HEK293 (cell line): ENCODE data around the gene PKLR.

Experiments
- GFI1B ChIP-seq: fragments of 450-650 bp; formaldehyde crosslinking; IDR thresholded peaks from 2 replicates; pipeline ENCODE4 v1.5.1; 2016; ENCODE audit warnings: missing biosample characterization, missing genetic modification characterization
- HOXC10 ChIP-seq: sonication (generic); formaldehyde crosslinking; IDR thresholded peaks from 2 replicates; pipeline ENCODE4 v1.8.1; 2023; ENCODE audit warnings: mild to moderate bottlenecking, missing genetic modification reagents
- MEIS1 ChIP-seq: sonication (generic); formaldehyde crosslinking; IDR thresholded peaks from 2 replicates; pipeline ENCODE4 v1.8.1; 2022; ENCODE audit warnings: missing genetic modification reagents, mild to moderate bottlenecking, borderline replicate concordance
- OSR2 ChIP-seq: fragments of 450-650 bp; formaldehyde crosslinking; IDR thresholded peaks from 2 replicates; pipeline ENCODE4 v1.5.1; 2016; ENCODE audit warnings: missing biosample characterization, missing genetic modification characterization
- PRDM4 ChIP-seq: fragments of 450-650 bp; formaldehyde crosslinking; IDR thresholded peaks from 2 replicates; pipeline ENCODE4 v1.5.1; 2017; ENCODE audit warnings: missing biosample characterization, missing genetic modification characterization
- TRIM28 ChIP-seq: IDR thresholded peaks from 2 replicates; pipeline ENCODE4 v1.6.1; 2011; ENCODE audit warnings: low read length, control low read depth, borderline replicate concordance
- YY1 ChIP-seq: fragments of 450-650 bp; formaldehyde crosslinking; IDR thresholded peaks from 2 replicates; pipeline ENCODE4 v1.5.1; 2018; ENCODE audit warnings: missing biosample characterization, missing genetic modification characterization
- ZBTB20 ChIP-seq: fragments of 450-650 bp; formaldehyde crosslinking; IDR thresholded peaks from 2 replicates; pipeline ENCODE4 v1.5.1; 2016; ENCODE audit warnings: missing biosample characterization, missing genetic modification characterization
- ZBTB8A ChIP-seq: fragments of 450-650 bp; formaldehyde crosslinking; IDR thresholded peaks from 2 replicates; pipeline ENCODE4 v1.5.1; 2016; ENCODE audit warnings: missing biosample characterization, missing genetic modification characterization
- ZEB2 ChIP-seq: fragments of 450-650 bp; formaldehyde crosslinking; IDR thresholded peaks from 2 replicates; pipeline ENCODE4 v1.5.1; 2016; ENCODE audit warnings: missing biosample characterization, missing genetic modification characterization
- ZFP69B ChIP-seq: fragments of 450-650 bp; formaldehyde crosslinking; IDR thresholded peaks from 2 replicates; pipeline ENCODE4 v1.5.1; 2016; ENCODE audit warnings: missing biosample characterization, missing genetic modification characterization
- ZNF133 ChIP-seq: fragments of 450-650 bp; formaldehyde crosslinking; IDR thresholded peaks from 2 replicates; pipeline ENCODE4 v1.5.1; 2016; ENCODE audit warnings: missing biosample characterization, missing genetic modification characterization
- ZNF169 ChIP-seq: fragments of 450-650 bp; formaldehyde crosslinking; IDR thresholded peaks from 2 replicates; pipeline ENCODE4 v1.5.1; 2016; ENCODE audit warnings: missing biosample characterization, missing genetic modification characterization
- ZNF324 ChIP-seq: fragments of 450-650 bp; formaldehyde crosslinking; IDR thresholded peaks from 2 replicates; pipeline ENCODE4 v1.5.1; 2016; ENCODE audit warnings: missing biosample characterization, missing genetic modification characterization
- ZNF426 ChIP-seq: fragments of 450-650 bp; formaldehyde crosslinking; IDR thresholded peaks from 2 replicates; pipeline ENCODE4 v1.5.1; 2017; ENCODE audit warnings: missing biosample characterization, missing genetic modification characterization, mild to moderate bottlenecking, inconsistent platforms, moderate library complexity
- ZNF449 ChIP-seq: fragments of 450-650 bp; formaldehyde crosslinking; IDR thresholded peaks from 2 replicates; pipeline ENCODE4 v1.5.1; 2017; ENCODE audit warnings: missing biosample characterization, mild to moderate bottlenecking, missing genetic modification characterization, moderate library complexity
- ZNF558 ChIP-seq: fragments of 450-650 bp; formaldehyde crosslinking; IDR thresholded peaks from 2 replicates; pipeline ENCODE4 v1.5.1; 2016; ENCODE audit warnings: missing biosample characterization, missing genetic modification characterization
- ZNF561 ChIP-seq: fragments of 450-650 bp; IDR thresholded peaks from 2 replicates; pipeline ENCODE4 v1.5.1; 2018; ENCODE audit warnings: missing biosample characterization, missing genetic modification characterization, borderline replicate concordance
- ZNF580 ChIP-seq: fragments of 450-650 bp; formaldehyde crosslinking; IDR thresholded peaks from 2 replicates; pipeline ENCODE4 v1.5.1; 2016; ENCODE audit warnings: missing biosample characterization, missing genetic modification characterization
- ZNF645 ChIP-seq: fragments of 450-650 bp; formaldehyde crosslinking; IDR thresholded peaks from 2 replicates; pipeline ENCODE4; 2016; ENCODE audit warnings: missing biosample characterization, missing genetic modification characterization
- ZNF660 ChIP-seq: fragments of 450-650 bp; IDR thresholded peaks from 2 replicates; pipeline ENCODE4 v1.5.1; 2018; ENCODE audit warnings: missing biosample characterization, mild to moderate bottlenecking, missing genetic modification characterization
- ZNF677 ChIP-seq: fragments of 450-650 bp; IDR thresholded peaks from 2 replicates; pipeline ENCODE4 v1.5.0; 2018; ENCODE audit warnings: missing biosample characterization, mild to moderate bottlenecking, missing genetic modification characterization, moderate library complexity
- ZNF707 ChIP-seq: fragments of 450-650 bp; formaldehyde crosslinking; IDR thresholded peaks from 2 replicates; pipeline ENCODE4 v1.5.1; 2016; ENCODE audit warnings: missing biosample characterization, missing genetic modification characterization
- ZSCAN23 ChIP-seq: fragments of 450-650 bp; formaldehyde crosslinking; IDR thresholded peaks from 2 replicates; pipeline ENCODE4 v1.5.1; 2016; ENCODE audit warnings: missing biosample characterization, missing genetic modification characterization
- ZXDB ChIP-seq: fragments of 450-650 bp; formaldehyde crosslinking; IDR thresholded peaks from 2 replicates; pipeline ENCODE4 v1.5.1; 2016; ENCODE audit warnings: missing biosample characterization, missing genetic modification characterization
- TF ChIP-seq, protein P1 (sequence below): fragments of 450-650 bp; formaldehyde crosslinking; IDR thresholded peaks from 2 replicates; pipeline ENCODE4 v1.5.1; 2016; ENCODE audit warnings: missing biosample characterization, missing genetic modification characterization
- TF ChIP-seq, protein P2 (sequence below): fragments of 450-650 bp; formaldehyde crosslinking; IDR thresholded peaks from 2 replicates; pipeline ENCODE4 v1.5.1; 2016; ENCODE audit warnings: missing biosample characterization, missing genetic modification characterization
- TF ChIP-seq, protein P3 (sequence below): fragments of 450-650 bp; formaldehyde crosslinking; optimal IDR thresholded peaks from 2 replicates; pipeline ENCODE3; 2016; ENCODE audit warnings: missing biosample characterization, mild to moderate bottlenecking, missing genetic modification characterization

Gene PKLR

DNA sequence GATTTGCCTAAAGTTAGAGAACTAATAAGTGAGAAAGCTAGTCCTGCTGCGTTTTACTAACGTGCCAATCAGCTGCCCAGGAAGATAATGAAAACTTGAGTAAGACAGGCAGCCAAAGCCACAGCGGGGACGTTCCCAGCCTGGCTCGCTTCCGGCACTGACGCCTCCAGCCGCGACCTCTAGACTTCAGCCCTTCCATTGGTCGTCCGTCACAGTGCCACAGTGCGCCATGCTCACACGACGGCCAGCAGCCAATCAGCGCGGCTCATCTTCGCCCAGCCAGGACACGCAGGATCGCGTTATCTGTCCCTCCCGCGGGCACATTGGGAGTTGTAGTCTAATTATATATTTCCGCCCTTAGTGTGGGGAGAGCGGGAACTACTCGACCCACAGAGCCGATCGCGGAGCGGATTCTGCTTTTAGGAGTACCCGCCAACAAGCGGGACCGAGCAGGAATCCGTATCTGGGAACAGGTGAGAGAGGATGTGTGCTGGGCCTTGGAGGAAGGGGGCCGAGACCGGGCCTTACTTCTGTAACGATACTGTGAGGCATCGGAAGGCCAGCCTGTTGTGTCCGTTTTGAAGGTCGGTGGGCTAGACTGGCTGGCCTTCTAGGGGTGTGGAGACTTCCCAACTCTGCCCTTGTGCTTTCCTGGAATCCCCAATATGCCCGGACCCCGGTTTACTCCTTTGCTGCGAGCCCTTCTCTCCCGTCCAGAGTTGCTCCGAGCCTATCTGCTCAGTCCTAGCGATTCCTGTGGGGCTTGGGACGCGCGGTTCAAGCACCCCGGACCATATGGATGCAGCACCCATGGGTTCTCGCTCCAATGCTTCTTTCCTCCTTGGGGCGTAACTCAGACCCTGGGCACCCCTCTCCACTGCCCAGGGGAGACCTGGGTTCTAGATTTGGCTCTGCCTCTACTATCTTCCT lies 7.5 kb upstream of the PKLR start, which contains the start of gene FDPS (continued):
- TF ChIP-seq MEIS1 (CRISPR knock-in tag) (no peak), ZNF707 (tag by site-specific recombination) (no peak), ZNF169 (tag by site-specific recombination) (no peak), YY1 (tag by site-specific recombination) (0 out of 2 replicates have a peak, but pooled peaks have one; percentile 39), ZNF580 (tag by site-specific recombination) (no peak), ZBTB20 (tag by site-specific recombination) (peak; percentile 56; the same call in 1 of the 2 replicates), ZNF677 (tag by site-specific recombination) (no peak), ZNF645 (no peak), ZNF561 (tag by site-specific recombination) (no peak), ZNF449 (tag by site-specific recombination) (0 out of 2 replicates have a peak, but pooled peaks have one; percentile 12), ZNF324 (peak; percentile 15; the same call in 1 of the 2 replicates), ZNF426 (tag by site-specific recombination) (no peak), ZXDB (0 out of 2 replicates have a peak, but pooled peaks have one; percentile 54), ZBTB8A (tag by site-specific recombination) (0 out of 2 replicates have a peak, but pooled peaks have one; percentile 17), HOXC10 (CRISPR knock-in tag) (no peak), ZEB2 (tag by site-specific recombination) (no peak), TRIM28 (peak; percentile 69; the same call in 1 of the 2 replicates), ZSCAN23 (no peak), OSR2 (tag by site-specific recombination) (no peak), ZNF660 (tag by site-specific recombination) (peak; percentile 29), PRDM4 (tag by site-specific recombination) (no peak), GFI1B (no peak), ZNF133 (tag by site-specific recombination) (no peak), ZNF558 (tag by site-specific recombination) (no peak), ZFP69B (tag by site-specific recombination) (no peak)
- TF ChIP-seq, protein P1, sequence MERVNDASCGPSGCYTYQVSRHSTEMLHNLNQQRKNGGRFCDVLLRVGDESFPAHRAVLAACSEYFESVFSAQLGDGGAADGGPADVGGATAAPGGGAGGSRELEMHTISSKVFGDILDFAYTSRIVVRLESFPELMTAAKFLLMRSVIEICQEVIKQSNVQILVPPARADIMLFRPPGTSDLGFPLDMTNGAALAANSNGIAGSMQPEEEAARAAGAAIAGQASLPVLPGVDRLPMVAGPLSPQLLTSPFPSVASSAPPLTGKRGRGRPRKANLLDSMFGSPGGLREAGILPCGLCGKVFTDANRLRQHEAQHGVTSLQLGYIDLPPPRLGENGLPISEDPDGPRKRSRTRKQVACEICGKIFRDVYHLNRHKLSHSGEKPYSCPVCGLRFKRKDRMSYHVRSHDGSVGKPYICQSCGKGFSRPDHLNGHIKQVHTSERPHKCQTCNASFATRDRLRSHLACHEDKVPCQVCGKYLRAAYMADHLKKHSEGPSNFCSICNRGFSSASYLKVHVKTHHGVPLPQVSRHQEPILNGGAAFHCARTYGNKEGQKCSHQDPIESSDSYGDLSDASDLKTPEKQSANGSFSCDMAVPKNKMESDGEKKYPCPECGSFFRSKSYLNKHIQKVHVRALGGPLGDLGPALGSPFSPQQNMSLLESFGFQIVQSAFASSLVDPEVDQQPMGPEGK (tag by site-specific recombination) = peak; percentile 26
- TF ChIP-seq, protein P2, sequence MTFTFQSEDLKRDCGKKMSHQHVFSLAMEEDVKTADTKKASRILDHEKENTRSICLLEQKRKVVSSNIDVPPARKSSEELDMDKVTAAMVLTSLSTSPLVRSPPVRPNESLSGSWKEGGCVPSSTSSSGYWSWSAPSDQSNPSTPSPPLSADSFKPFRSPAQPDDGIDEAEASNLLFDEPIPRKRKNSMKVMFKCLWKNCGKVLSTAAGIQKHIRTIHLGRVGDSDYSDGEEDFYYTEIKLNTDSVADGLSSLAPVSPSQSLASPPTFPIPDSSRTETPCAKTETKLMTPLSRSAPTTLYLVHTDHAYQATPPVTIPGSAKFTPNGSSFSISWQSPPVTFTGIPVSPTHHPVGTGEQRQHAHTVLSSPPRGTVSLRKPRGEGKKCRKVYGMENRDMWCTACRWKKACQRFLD (tag by site-specific recombination) = no peak
- TF ChIP-seq, protein P3, sequence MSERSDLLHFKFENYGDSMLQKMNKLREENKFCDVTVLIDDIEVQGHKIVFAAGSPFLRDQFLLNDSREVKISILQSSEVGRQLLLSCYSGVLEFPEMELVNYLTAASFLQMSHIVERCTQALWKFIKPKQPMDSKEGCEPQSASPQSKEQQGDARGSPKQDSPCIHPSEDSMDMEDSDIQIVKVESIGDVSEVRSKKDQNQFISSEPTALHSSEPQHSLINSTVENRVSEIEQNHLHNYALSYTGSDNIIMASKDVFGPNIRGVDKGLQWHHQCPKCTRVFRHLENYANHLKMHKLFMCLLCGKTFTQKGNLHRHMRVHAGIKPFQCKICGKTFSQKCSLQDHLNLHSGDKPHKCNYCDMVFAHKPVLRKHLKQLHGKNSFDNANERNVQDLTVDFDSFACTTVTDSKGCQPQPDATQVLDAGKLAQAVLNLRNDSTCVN (tag by site-specific recombination) = peak; percentile 92
